ENCODE results near the gene CREG2. TPM values are rescaled to one million over a fixed set of nuclear protein-coding genes. Genes with fewer than 3 reads are reported as not detected.

CREG2 gene
- polyA plus RNA-seq, 1 of the 3 experiments (the other 2 are of a cell fraction) = 1.4 TPM

GRCh38 chr2:101395545-101396315, 8.4 kb upstream of the CREG2 start:
- Histone ChIP-seq H3F3A (replicated peaks; ENCODE audit: insufficient read depth) (peaks cover 15% of the 10 kb centered on the region), H3K4me3 (ENCODE audit: low read depth in 2 of 2, low read length in 1 of 2) (peak overlapping the region; percentile 6 to 23; a peak in 3 of 4 replicates), H3K36me3 (replicated peaks in 1 of 2; ENCODE audit: control insufficient read depth in 1 of 2, insufficient read depth in 2 of 2, low read length in 1 of 2) (no peaks in the 10 kb centered on the region), H3K27ac (ENCODE audit: low read depth in 2 of 2, low read length in 1 of 2) (peak overlapping the region in 1 of 2 experiments; percentile 88; a peak in 3 of 4 replicates), H3K79me2 (ENCODE audit: insufficient read depth) (no peaks in the 10 kb centered on the region), H3K4me1 (ENCODE audit: control insufficient read depth in 1 of 2, insufficient read depth in 2 of 2, low read depth in 1 of 2, low read length in 1 of 2) (peaks cover 0 to 8% of the 10 kb centered on the region in 2 experiments; a peak in 2 of 4 replicates), H3K9me3 (no peaks in the 10 kb centered on the region), H3K4me2 (peak overlapping the region; percentile 61), H2AFZ (ENCODE audit: low read depth) (peak overlapping the region; percentile 75), H3K27me3 (ENCODE audit: insufficient read depth) (no peaks in the 10 kb centered on the region), H4K20me1 (ENCODE audit: insufficient read depth) (no peaks in the 10 kb centered on the region), H3K9me2 (no peaks in the 10 kb centered on the region), H3K9ac (peak overlapping the region; percentile 53; the same call in 1 of the 2 replicates)
- DNase-seq = no peak
- TF ChIP-seq NRF1 (IDR thresholded peaks at IDR 0.05; ENCODE audit: low read depth, low read length) (no peak), NFIC (IDR thresholded peaks at IDR 0.05; ENCODE audit: borderline replicate concordance) (no peak), MEF2A (IDR thresholded peaks at IDR 0.05; ENCODE audit: borderline replicate concordance, low read depth) (no peak), YY1 (IDR thresholded peaks at IDR 0.05; ENCODE audit: low read depth) (no peak), JUND (IDR thresholded peaks at IDR 0.05) (no peak), CTCF (IDR thresholded peaks at IDR 0.05) (no peak), CHD2 (IDR thresholded peaks at IDR 0.05; ENCODE audit: low read length, partially characterized antibody) (no peak), EZH2phosphoT487 (IDR thresholded peaks at IDR 0.05; ENCODE audit: borderline replicate concordance, low read depth) (no peak), GATA2 (CRISPR knock-in tag; IDR thresholded peaks at IDR 0.05) (no peak), GABPA (IDR thresholded peaks at IDR 0.05; ENCODE audit: low read depth) (no peak), RCOR1 (IDR thresholded peaks at IDR 0.05; ENCODE audit: low read length) (no peak), SIN3A (IDR thresholded peaks at IDR 0.05; ENCODE audit: borderline replicate concordance, low read depth, low read length) (no peak), POLR2AphosphoS5 (IDR thresholded peaks at IDR 0.05; ENCODE audit: low read depth, low read length) (no peak)
- ChIA-PET POLR2A (interaction anchor here (0.7 kb wide), 1 partner anchor 1555 kb away, joined by 3 read pairs; no protein-coding TSS in a partner anchor), CTCF (interaction anchor here (0.8 to 5.4 kb wide), 3 partner anchors 8 to 56 kb away, joined by 4 to 34 read pairs (median 6); partner anchors contain the start of gene CREG2)
- 61% methylated on average over 6 of the region's 6 CpGs for WGBS (ENCODE audit: low lambda C conversion rate)

DNA sequence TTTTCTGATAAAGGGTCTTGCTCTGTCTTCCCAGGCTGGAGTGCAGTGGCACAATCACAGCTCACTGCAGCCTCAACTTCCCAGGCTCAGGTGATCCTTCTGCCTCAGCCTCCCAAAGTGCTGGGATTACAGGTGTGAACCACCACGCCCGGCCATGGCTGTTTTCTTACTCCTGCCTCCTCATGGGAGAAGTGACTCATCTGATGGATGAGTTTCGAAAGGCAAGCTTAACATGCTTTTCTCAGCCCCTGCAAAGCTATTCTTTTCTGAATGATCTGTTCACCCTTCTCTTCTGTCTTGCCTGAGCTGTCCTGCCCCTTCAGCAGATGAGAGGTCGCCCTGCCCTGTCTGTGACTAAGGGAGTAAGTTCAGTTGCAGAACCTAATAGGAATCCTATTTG, 929 bp upstream of the CREG2 start:
- Histone ChIP-seq H3K79me2 (ENCODE audit: insufficient read depth) (no peaks in the 10 kb centered on the region), H3K27me3 (ENCODE audit: insufficient read depth) (peaks cover 5% of the 10 kb centered on the region; the same call in 1 of the 2 replicates), H3K4me2 (peak overlapping the region; percentile 97), H3K9me2 (no peaks in the 10 kb centered on the region), H3K9ac (no peak overlapping the region), H3K9me3 (no peaks in the 10 kb centered on the region), H3K4me3 (ENCODE audit: low read depth in 2 of 2, low read length in 1 of 2) (no peak overlapping the region), H3K4me1 (ENCODE audit: control insufficient read depth in 1 of 2, insufficient read depth in 2 of 2, low read depth in 1 of 2, low read length in 1 of 2) (peaks cover 0 to 11% of the 10 kb centered on the region in 2 experiments; a peak in 1 of 4 replicates), H2AFZ (ENCODE audit: low read depth) (no peak overlapping the region), H4K20me1 (ENCODE audit: insufficient read depth) (no peaks in the 10 kb centered on the region), H3K27ac (ENCODE audit: low read depth in 2 of 2, low read length in 1 of 2) (no peak overlapping the region), H3K36me3 (replicated peaks in 1 of 2; ENCODE audit: control insufficient read depth in 1 of 2, insufficient read depth in 2 of 2, low read length in 1 of 2) (no peaks in the 10 kb centered on the region), H3F3A (replicated peaks; ENCODE audit: insufficient read depth) (peaks cover 7% of the 10 kb centered on the region)
- TF ChIP-seq, protein P1, sequence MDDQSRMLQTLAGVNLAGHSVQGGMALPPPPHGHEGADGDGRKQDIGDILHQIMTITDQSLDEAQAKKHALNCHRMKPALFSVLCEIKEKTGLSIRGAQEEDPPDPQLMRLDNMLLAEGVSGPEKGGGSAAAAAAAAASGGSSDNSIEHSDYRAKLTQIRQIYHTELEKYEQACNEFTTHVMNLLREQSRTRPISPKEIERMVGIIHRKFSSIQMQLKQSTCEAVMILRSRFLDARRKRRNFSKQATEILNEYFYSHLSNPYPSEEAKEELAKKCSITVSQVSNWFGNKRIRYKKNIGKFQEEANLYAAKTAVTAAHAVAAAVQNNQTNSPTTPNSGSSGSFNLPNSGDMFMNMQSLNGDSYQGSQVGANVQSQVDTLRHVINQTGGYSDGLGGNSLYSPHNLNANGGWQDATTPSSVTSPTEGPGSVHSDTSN (IDR thresholded peaks at IDR 0.05) = peak; percentile 68
- TF ChIP-seq FOSL2 (IDR thresholded peaks at IDR 0.05; ENCODE audit: borderline replicate concordance, low read depth) (peak; percentile 63; the same call in 1 of the 2 replicates), FOXM1 (IDR thresholded peaks at IDR 0.05; ENCODE audit: low read depth) (no peak)
- POLR2A ChIA-PET = no interaction called here
- 16% methylated on average over 4 of the region's 4 CpGs for WGBS (ENCODE audit: low lambda C conversion rate)
- CTCF ChIA-PET = interaction anchor here (0.7 to 3.7 kb wide), 13 partner anchors 9 to 618 kb away, joined by 3 to 34 read pairs (median 5); no protein-coding TSS in a partner anchor
- no peak for DNase-seq
